Activated CD8-positive, alpha-beta memory T cell treated with anti-CD3 and anti-CD28 coated beads for 48 hours (primary cell): ENCODE results near the gene TAF4.
"Not testable (repeated sequence)": the region's sequence is repeated elsewhere in the genome, so short reads cannot be mapped to it uniquely, and the experiment has no call there.

Source experiments
- DNase-seq, 3 experiments: peaks; one replicate each; pipeline ENCODE4 v3.0.0-alpha.2; 2020; ENCODE audit warnings: low read depth in 2 of 3, low spot score in 2 of 3

Gene TAF4

GRCh38 chr20:62065674-62066338 is at the start of gene TAF4:
TAF4 (minus strand) TSS chr20:62065881; CDS start chr20:62065810, 71 bp downstream.
- DNase-seq, result peak; percentile 53 to 69 (median 68)

GRCh38 chr20:62114894-62115293 is 49.2 kb upstream of the TAF4 start:
- DNase-seq, result no peak

GRCh38 chr20:62112368-62112767 is 46.7 kb upstream of the TAF4 start:
- DNase-seq, result no peak

GRCh38 chr20:62111148-62111547 is 45.5 kb upstream of the TAF4 start:
- DNase-seq, result no peak

GRCh38 chr20:62105592-62105991 is 39.9 kb upstream of the TAF4 start:
- no peak for DNase-seq

GRCh38 chr20:62104791-62105345 is 39.2 kb upstream of the TAF4 start:
- no peak for DNase-seq

GRCh38 chr20:62104234-62104789 is 38.6 kb upstream of the TAF4 start:
- no peak for DNase-seq

GRCh38 chr20:62103508-62104233 is 38.0 kb upstream of the TAF4 start:
- DNase-seq, result no peak

GRCh38 chr20:62101078-62101477 is 35.4 kb upstream of the TAF4 start:
- DNase-seq, result no peak

GRCh38 chr20:62097881-62098407 is 32.3 kb upstream of the TAF4 start:
- no peak for DNase-seq

- no peak for DNase-seq
These were observed 31.0 kb upstream of the TAF4 start for GRCh38 chr20:62096421-62097380.

GRCh38 chr20:62089393-62089792 is 23.7 kb upstream of the TAF4 start:
- no peak for DNase-seq

- no peak for DNase-seq
These were observed 22.8 kb upstream of the TAF4 start for GRCh38 chr20:62088258-62089127.

- DNase-seq, result no peak
These were observed 22.0 kb upstream of the TAF4 start for GRCh38 chr20:62087632-62088031.

- no peak for DNase-seq
These were observed 21.5 kb upstream of the TAF4 start for GRCh38 chr20:62087227-62087626.

- DNase-seq, result no peak
These were observed 19.5 kb upstream of the TAF4 start for GRCh38 chr20:62085206-62085605.

- DNase-seq, result not testable (repeated sequence)
These were observed 18.5 kb upstream of the TAF4 start for GRCh38 chr20:62084224-62084623.

- no peak for DNase-seq
These were observed 17.6 kb upstream of the TAF4 start for GRCh38 chr20:62083312-62083711.

GRCh38 chr20:62080249-62080990 is 14.7 kb upstream of the TAF4 start:
- no peak for DNase-seq
